ENCODE measurements around the gene NPFFR2. TPM values are rescaled to one million over a fixed set of nuclear protein-coding genes. Genes with fewer than 3 reads are reported as not detected.
"Not testable (repeated sequence)": the region's sequence is repeated elsewhere in the genome, so short reads cannot be mapped to it uniquely, and the experiment has no call there.

Gene NPFFR2
- total RNA-seq, 2 donors from 2014 or later: not detected

DNA sequence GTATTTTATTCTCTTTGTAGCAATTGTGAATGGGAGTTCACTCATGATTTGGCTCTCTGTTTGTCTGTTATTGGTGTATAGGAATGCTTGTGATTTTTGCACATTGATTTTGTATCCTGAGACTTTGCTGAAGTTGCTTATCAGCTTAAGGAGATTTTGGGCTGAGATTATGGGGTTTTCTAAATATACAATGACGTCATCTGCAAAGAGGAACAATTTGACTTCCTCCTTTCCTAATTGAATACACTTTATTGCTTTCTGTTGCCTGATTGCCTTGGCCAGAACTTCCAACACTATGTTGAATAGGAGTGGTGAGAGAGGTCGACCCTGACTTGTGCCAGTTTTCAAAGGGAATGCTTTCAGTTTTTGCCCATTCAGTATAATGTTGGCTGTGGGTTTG, 108.2 kb downstream of the NPFFR2 start:
- not testable (repeated sequence) for H3K27ac Mint-ChIP-seq; H3K4me3 Mint-ChIP-seq; H3K36me3 Mint-ChIP-seq; DNase-seq (ENCODE audit: low spot score); H3K27me3 Mint-ChIP-seq; H3K4me1 Mint-ChIP-seq (ENCODE audit: low read depth in 2 of 2); ATAC-seq
- peaks cover 22% of the 10 kb centered on the region for H3K9me3 Mint-ChIP-seq

DNA sequence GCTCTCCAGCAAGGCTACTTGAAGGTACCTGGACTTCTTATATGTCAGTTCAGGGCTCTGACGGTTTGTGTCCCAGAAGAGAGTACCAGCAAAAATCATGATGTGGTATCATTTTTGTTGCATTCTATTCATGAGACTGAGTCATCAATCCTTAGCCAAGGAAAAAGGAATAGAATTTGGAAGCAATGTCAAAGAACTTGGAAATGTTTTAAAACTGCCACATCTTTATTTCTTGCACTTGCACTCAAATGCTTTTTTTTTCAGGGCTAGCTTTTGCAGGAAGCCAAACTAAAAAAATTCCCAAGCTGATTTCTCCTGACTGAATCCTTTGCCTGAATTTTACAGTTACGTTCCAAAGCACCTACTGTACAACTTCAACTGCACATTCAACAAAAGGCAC, 112.4 kb downstream of the NPFFR2 start:
- Mint-ChIP-seq H3K36me3 (no peaks in the 10 kb centered on the region), H3K4me3 (no peak overlapping the region), H3K27ac (no peak overlapping the region), H3K27me3 (no peaks in the 10 kb centered on the region), H3K4me1 (ENCODE audit: low read depth in 2 of 2) (no peaks in the 10 kb centered on the region), H3K9me3 (peaks cover 27% of the 10 kb centered on the region)
- no peak for DNase-seq (ENCODE audit: low spot score)
- no peak for ATAC-seq

DNA sequence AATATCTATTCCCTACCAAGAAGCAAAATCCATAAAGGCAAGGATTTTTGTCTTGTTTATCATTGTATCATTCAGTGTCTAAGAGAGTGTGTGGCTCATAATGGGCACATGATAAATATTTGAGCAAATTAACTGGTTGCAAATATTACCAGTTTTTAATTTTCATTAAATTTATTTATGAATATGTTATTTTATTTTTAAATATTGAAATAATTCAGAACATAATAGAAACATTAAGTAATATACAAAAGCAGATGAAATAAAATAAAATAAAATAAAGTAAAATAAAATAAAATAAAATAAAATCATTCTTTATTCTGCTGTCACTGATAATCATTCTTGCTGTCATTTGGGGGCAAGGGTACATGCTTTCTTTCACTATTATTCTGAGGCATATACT, 120.9 kb downstream of the NPFFR2 start:
- no peak for DNase-seq (ENCODE audit: low spot score)

DNA sequence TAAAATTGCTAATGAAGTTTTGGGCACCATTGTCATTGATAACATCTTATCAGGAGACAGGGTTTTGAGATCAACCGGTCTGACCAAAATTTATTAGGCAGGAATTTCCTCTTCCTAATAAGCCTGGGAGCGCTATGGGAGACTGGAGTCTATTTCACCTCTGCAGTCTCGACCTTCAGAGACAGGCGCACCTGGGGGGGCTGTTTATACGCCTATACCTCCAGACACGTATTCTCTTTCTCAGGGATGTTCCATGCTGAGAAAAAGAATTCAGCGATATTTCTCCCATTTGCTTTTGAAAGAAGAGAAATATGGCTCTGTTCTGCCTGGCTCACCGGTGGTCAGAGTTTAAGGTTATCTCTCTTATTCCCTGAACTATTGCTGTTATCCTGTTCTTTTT, 121.8 kb downstream of the NPFFR2 start:
- DNase-seq (ENCODE audit: low spot score); H3K27me3 Mint-ChIP-seq; H3K9me3 Mint-ChIP-seq; ATAC-seq; H3K27ac Mint-ChIP-seq; H3K4me3 Mint-ChIP-seq; H3K4me1 Mint-ChIP-seq (ENCODE audit: low read depth in 2 of 2); H3K36me3 Mint-ChIP-seq: not testable (repeated sequence)

More for the DNA sequence above, 120.9 kb downstream of the NPFFR2 start:
- no peak overlapping the region for H3K4me3 Mint-ChIP-seq
- H3K27me3 Mint-ChIP-seq: no peaks in the 10 kb centered on the region
- no peaks in the 10 kb centered on the region for H3K36me3 Mint-ChIP-seq
- no peak overlapping the region for H3K27ac Mint-ChIP-seq
- H3K9me3 Mint-ChIP-seq: no peaks in the 10 kb centered on the region
- ATAC-seq: no peak
- H3K4me1 Mint-ChIP-seq (ENCODE audit: low read depth in 2 of 2): no peaks in the 10 kb centered on the region

DNA sequence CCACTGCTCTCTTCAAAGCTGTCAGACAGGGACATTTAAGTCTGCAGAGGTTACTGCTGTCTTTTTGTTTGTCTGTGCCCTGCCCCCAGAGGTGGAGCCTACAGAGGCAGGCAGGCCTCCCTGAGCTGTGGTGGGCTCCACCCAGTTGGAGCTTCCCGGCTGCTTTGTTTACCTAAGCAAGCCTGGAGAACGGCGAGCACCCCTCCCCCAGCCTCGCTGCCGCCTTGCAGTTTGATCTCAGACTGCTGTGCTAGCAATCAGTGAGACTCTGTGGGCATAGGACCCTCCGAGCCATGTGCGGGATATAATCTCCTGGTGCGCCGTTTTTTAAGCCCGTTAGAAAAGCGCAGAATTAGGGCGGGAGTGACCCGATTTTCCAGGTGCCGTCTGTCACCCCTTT, 137.5 kb downstream of the NPFFR2 start:
- ATAC-seq; H3K4me1 Mint-ChIP-seq (ENCODE audit: low read depth in 2 of 2); DNase-seq (ENCODE audit: low spot score); H3K27me3 Mint-ChIP-seq; H3K36me3 Mint-ChIP-seq; H3K27ac Mint-ChIP-seq; H3K4me3 Mint-ChIP-seq: not testable (repeated sequence)
- peaks cover 15% of the 10 kb centered on the region for H3K9me3 Mint-ChIP-seq

DNA sequence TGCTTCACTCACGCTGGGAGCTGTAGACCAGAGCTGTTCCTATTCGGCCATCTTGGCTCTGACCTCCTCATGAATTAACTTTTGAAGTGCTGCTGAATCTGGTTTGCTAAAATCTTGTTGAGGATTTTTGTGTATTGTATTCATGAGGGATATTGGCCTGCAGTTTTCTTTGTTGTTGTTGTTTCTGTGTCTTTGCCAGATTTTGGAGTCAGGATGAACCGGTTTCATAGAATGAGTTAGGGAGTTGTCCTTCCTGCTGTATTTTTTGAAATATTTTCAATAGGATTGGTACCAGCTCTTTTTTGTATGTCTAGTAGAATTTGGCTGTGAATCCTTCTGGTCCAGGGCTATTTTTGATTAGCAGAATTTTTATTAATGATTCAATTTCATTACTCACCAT, 138.1 kb downstream of the NPFFR2 start:
- H3K4me1 Mint-ChIP-seq (ENCODE audit: low read depth in 2 of 2): no peaks in the 10 kb centered on the region
- H3K27me3 Mint-ChIP-seq: no peaks in the 10 kb centered on the region
- H3K27ac Mint-ChIP-seq: no peak overlapping the region
- H3K4me3 Mint-ChIP-seq: no peak overlapping the region
- ATAC-seq: no peak
- H3K9me3 Mint-ChIP-seq: peaks cover 15% of the 10 kb centered on the region
- DNase-seq (ENCODE audit: low spot score): no peak
- H3K36me3 Mint-ChIP-seq: no peaks in the 10 kb centered on the region

DNA sequence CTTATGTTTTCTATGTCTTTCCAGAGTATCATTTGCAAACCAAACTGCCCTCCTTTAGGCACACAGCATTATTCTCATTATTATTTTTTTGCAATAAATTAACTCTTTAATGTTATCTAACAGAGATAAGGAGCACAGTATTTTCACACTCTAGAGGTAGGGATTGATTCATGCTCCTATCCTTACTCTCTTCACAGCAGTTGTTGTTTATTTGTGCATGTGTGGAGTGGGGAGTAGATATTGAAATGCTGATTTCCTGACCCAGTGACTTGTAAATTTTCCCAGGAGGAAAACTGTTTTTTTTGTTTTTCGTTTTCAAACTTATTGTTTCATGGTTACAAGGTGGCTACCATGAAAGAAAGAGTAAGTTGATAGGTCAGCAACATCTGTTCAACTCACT, 140.0 kb downstream of the NPFFR2 start:
- Mint-ChIP-seq H3K4me3 (no peak overlapping the region), H3K4me1 (ENCODE audit: low read depth in 2 of 2) (no peaks in the 10 kb centered on the region), H3K36me3 (no peaks in the 10 kb centered on the region), H3K9me3 (peaks cover 19% of the 10 kb centered on the region), H3K27me3 (no peaks in the 10 kb centered on the region), H3K27ac (no peak overlapping the region)
- no peak for ATAC-seq
- DNase-seq (ENCODE audit: low spot score): no peak

DNA sequence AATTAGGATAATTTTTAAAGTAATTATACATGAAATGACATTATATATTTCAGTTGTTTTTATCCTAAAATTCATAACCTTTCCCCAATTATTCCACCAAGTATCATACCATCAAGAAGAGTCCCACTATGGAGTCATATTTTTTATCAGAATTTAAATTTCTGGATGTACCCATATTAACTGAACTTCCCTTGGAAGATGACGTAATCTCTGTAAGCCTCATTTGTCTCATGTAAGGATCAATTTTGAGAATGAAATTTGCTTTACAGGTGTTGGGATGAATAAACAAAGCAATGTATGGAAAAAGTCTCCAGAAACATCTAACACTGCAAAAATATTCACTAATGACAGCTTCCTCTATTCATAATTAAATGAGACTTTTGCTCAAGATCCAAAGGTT, 147.5 kb downstream of the NPFFR2 start:
- H3K27me3 Mint-ChIP-seq: no peaks in the 10 kb centered on the region
- no peaks in the 10 kb centered on the region for H3K36me3 Mint-ChIP-seq
- H3K4me1 Mint-ChIP-seq (ENCODE audit: low read depth in 2 of 2): no peaks in the 10 kb centered on the region
- H3K9me3 Mint-ChIP-seq: peaks cover 14% of the 10 kb centered on the region
- DNase-seq (ENCODE audit: low spot score) (no peak), ATAC-seq (no peak)
- no peak overlapping the region for H3K27ac Mint-ChIP-seq
- H3K4me3 Mint-ChIP-seq: no peak overlapping the region

DNA sequence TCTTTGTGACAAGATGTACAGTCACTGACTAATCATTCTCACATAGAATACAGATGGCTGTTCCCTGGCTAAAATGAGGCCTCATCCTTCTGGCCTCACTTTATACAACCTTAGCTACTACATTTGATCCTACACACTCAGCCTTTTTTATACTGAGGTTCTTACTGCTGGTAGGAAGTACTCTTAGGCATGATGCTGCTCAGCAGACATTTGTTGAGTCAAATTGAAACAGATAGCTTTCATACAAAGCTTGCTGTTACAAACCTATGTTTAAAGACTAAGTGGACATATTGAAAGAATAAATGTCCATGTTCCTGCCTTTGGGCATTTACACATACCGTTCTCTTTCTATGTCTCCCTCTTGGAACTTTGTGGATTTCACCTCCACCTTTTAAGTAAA, 154.9 kb downstream of the NPFFR2 start:
- Mint-ChIP-seq H3K4me1 (ENCODE audit: low read depth in 2 of 2) (no peaks in the 10 kb centered on the region), H3K36me3 (no peaks in the 10 kb centered on the region), H3K27me3 (no peaks in the 10 kb centered on the region), H3K4me3 (no peak overlapping the region), H3K9me3 (peaks cover 2% of the 10 kb centered on the region), H3K27ac (no peak overlapping the region)
- ATAC-seq: no peak
- no peak for DNase-seq (ENCODE audit: low spot score)

DNA sequence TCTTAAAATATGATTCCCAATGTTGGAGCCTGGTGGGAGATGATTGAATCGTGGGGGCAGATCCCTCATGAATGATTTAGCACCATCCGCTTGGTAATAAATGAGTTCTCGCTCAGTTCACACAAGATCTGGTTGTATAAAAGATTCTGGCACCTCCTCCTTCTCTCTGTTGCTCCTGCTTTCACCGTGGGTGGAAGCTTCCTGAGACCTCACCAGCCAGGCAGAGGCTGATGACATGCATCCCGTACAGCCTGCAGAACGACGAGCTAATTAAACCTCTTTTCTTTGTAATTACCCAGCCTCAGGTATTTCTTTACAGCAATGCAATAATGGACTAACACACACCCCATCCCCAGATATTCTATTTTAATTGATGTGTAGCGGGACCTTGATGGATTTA, 162.2 kb downstream of the NPFFR2 start:
- H3K27me3 Mint-ChIP-seq: no peaks in the 10 kb centered on the region
- H3K27ac Mint-ChIP-seq: no peak overlapping the region
- H3K9me3 Mint-ChIP-seq: peaks cover 14% of the 10 kb centered on the region
- no peaks in the 10 kb centered on the region for H3K4me1 Mint-ChIP-seq (ENCODE audit: low read depth in 2 of 2)
- H3K36me3 Mint-ChIP-seq: no peaks in the 10 kb centered on the region
- ATAC-seq (no peak), DNase-seq (ENCODE audit: low spot score) (no peak)
- H3K4me3 Mint-ChIP-seq: no peak overlapping the region

DNA sequence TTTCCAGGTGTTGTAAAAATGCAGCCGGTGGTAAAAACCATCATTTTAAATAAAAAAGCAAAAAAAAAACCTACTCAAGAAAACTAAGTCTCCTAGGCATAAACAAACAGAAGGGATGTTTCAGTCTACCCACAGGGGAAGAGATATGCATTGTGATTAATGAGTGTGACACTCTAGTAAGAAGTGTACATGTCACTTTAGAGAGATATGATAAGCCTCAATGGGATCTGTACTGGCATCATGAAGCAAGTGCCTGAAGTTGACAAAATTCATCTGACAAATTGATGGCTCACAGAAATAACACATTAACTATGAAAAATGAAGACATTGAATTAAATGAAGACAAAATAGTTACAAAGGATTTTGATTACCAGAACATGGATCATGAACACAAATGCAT, 162.7 kb downstream of the NPFFR2 start:
- Mint-ChIP-seq H3K4me1 (ENCODE audit: low read depth in 2 of 2) (no peaks in the 10 kb centered on the region), H3K4me3 (no peak overlapping the region), H3K36me3 (no peaks in the 10 kb centered on the region), H3K9me3 (peaks cover 16% of the 10 kb centered on the region), H3K27me3 (no peaks in the 10 kb centered on the region), H3K27ac (no peak overlapping the region)
- no peak for DNase-seq (ENCODE audit: low spot score)
- no peak for ATAC-seq

Other genes starting within 250 kb of the NPFFR2 start
- not detected for gene GC, start 247.9 kb upstream of the NPFFR2 start, total RNA-seq

All from natural killer cell treated with Interleukin-12 subunit alpha and Interleukin-12 subunit beta and Interleukin-15 and Interleukin-18, amount 100 ng/mL, for 72 hours (primary cell).